ENCODE measurements around the gene IFNAR2.
"Not testable (repeated sequence)": the region's sequence is repeated elsewhere in the genome, so short reads cannot be mapped to it uniquely, and the experiment has no call there.

IFNAR2 gene

GRCh38 chr21:33217138-33217520, 12.6 kb upstream of the IFNAR2 start:
- DNase-seq, result no peak

- no peak for DNase-seq
Measured at GRCh38 chr21:33219300-33219699, 10.4 kb upstream of the IFNAR2 start.

GRCh38 chr21:33219954-33220353, 9.8 kb upstream of the IFNAR2 start:
- no peak for DNase-seq

GRCh38 chr21:33225376-33225775, 4.4 kb upstream of the IFNAR2 start:
- not testable (repeated sequence) for DNase-seq

GRCh38 chr21:33228455-33228854, 1.3 kb upstream of the IFNAR2 start:
- DNase-seq, result no peak

GRCh38 chr21:33229099-33229783, 497 bp upstream of the IFNAR2 start:
- no peak for DNase-seq

- DNase-seq, result peak; percentile 38
Measured at GRCh38 chr21:33230545-33231324, 997 bp downstream of the IFNAR2 start.

GRCh38 chr21:33231526-33231925, 1.8 kb downstream of the IFNAR2 start:
- DNase-seq, result no peak

GRCh38 chr21:33232291-33233034, 2.7 kb downstream of the IFNAR2 start:
- DNase-seq, result no peak

- DNase-seq, result no peak
Measured at GRCh38 chr21:33234635-33235520, 5.1 kb downstream of the IFNAR2 start.

- no peak for DNase-seq
Measured at GRCh38 chr21:33236013-33236686, 6.4 kb downstream of the IFNAR2 start.

- no peak for DNase-seq
Measured at GRCh38 chr21:33236766-33237165, 7.0 kb downstream of the IFNAR2 start.

GRCh38 chr21:33237486-33237885, 7.7 kb downstream of the IFNAR2 start:
- no peak for DNase-seq

- DNase-seq, result no peak
Measured at GRCh38 chr21:33238146-33238545, 8.4 kb downstream of the IFNAR2 start.

- no peak for DNase-seq
Measured at GRCh38 chr21:33238565-33239255, 9.0 kb downstream of the IFNAR2 start.

GRCh38 chr21:33239559-33240127, 9.9 kb downstream of the IFNAR2 start:
- DNase-seq, result not testable (repeated sequence)

- no peak for DNase-seq
Measured at GRCh38 chr21:33240404-33240803, 10.7 kb downstream of the IFNAR2 start.

- DNase-seq, result no peak
Measured at GRCh38 chr21:33241846-33242245, 12.1 kb downstream of the IFNAR2 start.

- not testable (repeated sequence) for DNase-seq
Measured at GRCh38 chr21:33242846-33243245, 13.1 kb downstream of the IFNAR2 start.

GRCh38 chr21:33244082-33244778, 14.5 kb downstream of the IFNAR2 start:
- no peak for DNase-seq

GRCh38 chr21:33244779-33245105, 15.0 kb downstream of the IFNAR2 start:
- no peak for DNase-seq

Data from DMS79 treated with DMSO at 0.1 percent for 48 hours (cell line).